CD4-positive, alpha-beta T cell treated with Interleukin-6 for 4 hours (primary cell): Measurements from ENCODE around the gene THUMPD3.

Experiments
- DNase-seq: peaks from one replicate; pipeline ENCODE4 v3.0.0-alpha.2; 2020; ENCODE audit warnings: mixed read lengths

The THUMPD3 gene

DNA sequence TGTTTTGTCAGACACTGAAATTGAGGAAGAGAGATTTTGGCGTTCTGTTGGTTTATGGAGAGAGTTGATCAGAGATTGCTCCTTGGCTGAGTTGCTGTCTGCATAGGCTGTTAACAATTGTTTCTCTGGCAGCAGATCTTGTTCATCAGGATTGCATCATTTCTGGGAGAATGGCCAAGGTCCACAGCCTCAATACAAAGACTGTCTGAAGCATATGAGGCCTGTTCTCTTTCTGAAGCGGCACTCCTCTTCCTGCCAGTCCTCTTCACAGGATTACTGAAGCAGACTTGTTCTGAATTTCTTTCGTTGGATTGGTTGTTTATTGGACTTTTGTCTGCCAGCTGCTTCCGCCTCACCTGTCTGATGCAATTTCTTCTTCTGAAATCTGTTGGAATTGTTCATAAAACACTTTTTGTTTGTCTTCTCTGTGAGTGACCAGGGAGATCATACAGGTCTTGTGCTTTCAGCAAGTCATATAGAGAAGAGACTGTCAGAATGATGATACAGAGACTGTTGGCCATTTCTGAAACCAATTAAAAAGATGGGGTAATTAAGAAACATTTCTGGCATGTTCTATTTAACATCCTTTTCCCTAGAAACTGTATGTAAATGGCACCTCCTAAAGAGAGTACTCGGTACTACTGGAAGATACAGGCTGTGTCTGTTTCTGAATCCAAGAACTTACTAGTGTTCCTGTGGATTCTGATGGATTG lies 60.0 kb downstream of the THUMPD3 start:
- DNase-seq = no peak

GRCh38 chr3:9428411-9428810 lies 65.6 kb downstream of the THUMPD3 start:
- DNase-seq = no peak

- no peak for DNase-seq
These were observed 67.9 kb downstream of the THUMPD3 start for GRCh38 chr3:9430733-9431132.

DNA sequence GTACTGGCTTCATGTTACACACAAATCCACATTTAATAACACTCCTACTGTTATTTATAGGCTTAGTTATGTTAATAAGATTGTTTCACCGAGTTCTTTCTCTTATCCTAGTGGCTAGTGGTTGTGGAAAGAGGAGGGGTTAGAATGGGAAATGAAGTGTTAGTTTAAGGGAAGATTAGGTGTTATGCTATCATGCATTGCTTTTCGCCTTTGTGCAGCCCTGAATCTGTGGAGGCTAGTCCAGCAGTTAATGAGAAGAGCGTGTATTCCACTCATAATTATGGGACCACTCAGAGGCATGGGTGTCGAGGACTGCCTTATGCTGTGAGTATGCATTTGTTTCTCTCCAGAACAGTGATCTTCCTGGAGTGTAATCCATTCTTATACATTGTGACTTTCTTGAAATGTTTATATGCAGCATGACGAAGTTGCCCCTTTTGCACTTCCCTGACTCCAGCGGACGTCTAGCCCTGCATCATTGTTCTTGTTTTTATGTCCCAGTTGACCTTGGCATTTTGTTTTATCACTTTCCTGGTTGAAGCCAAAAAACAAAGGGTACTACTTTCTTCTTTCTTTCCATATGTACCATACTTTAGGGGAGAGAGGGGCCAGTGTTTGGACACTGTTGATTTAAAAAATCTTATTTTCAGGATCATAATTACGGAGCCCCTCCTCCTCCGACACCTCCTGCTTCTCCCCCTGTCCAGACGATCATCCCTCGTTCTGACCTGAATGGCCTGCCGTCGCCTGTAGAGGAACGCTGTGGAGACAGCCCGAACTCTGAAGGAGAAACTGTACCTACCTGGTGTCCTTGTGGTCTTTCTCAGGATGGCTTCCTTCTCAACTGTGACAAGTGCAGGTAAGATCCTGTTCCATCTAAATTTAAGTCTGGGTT lies 71.0 kb downstream of the THUMPD3 start:
- DNase-seq = no peak

DNA sequence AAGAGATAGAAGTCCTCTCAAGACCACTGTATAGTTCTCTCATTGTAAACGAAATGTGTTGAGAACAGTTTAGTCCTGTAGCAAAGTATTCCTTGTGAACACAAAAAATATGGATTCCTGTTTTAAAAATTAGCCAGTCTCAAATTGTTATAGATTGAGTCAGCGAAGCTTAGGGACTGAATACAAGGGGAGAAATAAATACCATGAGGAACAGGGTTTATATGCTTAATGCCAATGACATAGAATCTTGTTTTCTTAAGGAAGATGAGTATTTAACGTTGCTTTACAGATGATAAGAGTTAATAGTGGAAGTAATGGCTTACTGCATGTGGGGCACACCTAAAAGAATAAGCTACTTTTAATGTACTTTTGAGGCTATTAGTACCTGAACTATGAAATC lies 72.5 kb downstream of the THUMPD3 start:
- DNase-seq = no peak
